Neuronal stem cell (in vitro differentiated cells): ENCODE results near the gene CEBPE.

ENCODE experiments used
- DNase-seq: peaks from one replicate; pipeline ENCODE4 v3.0.0-alpha.2; 2013; ENCODE audit warnings: low spot score
- H2AFZ ChIP-seq: one replicate; pipeline ENCODE4 v1.6.1; 2013; ENCODE audit warnings: mild to moderate bottlenecking, low read length, inconsistent platforms
- H2AK5ac ChIP-seq: 2 replicates; pipeline ENCODE4 v1.6.1; 2013; ENCODE audit warnings: low read depth, mild to moderate bottlenecking, inconsistent platforms, low read length, moderate library complexity, mixed read lengths
- H2BK120ac ChIP-seq: 2 replicates; pipeline ENCODE4 v1.6.1; 2013; ENCODE audit warnings: low read depth, mild to moderate bottlenecking, inconsistent platforms, low read length, moderate library complexity, mixed read lengths
- H2BK12ac ChIP-seq: one replicate; pipeline ENCODE4 v1.6.1; 2013; ENCODE audit warnings: low read length, inconsistent platforms
- H2BK15ac ChIP-seq: 2 replicates; pipeline ENCODE4 v1.6.1; 2013; ENCODE audit warnings: mild to moderate bottlenecking, low read length, inconsistent platforms, mixed read lengths
- H2BK5ac ChIP-seq: one replicate; pipeline ENCODE4 v1.6.1; 2013; ENCODE audit warnings: inconsistent platforms, mild to moderate bottlenecking, low read length, moderate library complexity
- H3K14ac ChIP-seq: one replicate; pipeline ENCODE4 v1.6.1; 2013; ENCODE audit warnings: low read length, inconsistent platforms
- H3K18ac ChIP-seq: 2 replicates; pipeline ENCODE4 v1.6.1; 2013; ENCODE audit warnings: low read length, inconsistent platforms
- H3K23ac ChIP-seq: 2 replicates; pipeline ENCODE4 v1.6.1; 2013; ENCODE audit warnings: low read depth, mild to moderate bottlenecking, mixed read lengths, low read length, inconsistent platforms; ENCODE audit not compliant: poor library complexity
- H3K27ac ChIP-seq: replicated peaks from 3 replicates; pipeline ENCODE4 v1.5.1; 2013; ENCODE audit warnings: low read length, inconsistent platforms
- H3K27me3 ChIP-seq, 3 experiments: 2 replicates each; pipeline ENCODE4 v1.6.1; 2013; ENCODE audit warnings: low read length in 3 of 3, mild to moderate bottlenecking in 2 of 3, inconsistent platforms in 1 of 3, low read depth in 1 of 3, mixed read lengths in 1 of 3, moderate library complexity in 1 of 3; ENCODE audit not compliant: control insufficient read depth in 3 of 3, insufficient read depth in 3 of 3
- H3K36me3 ChIP-seq, 2 donors: replicated peaks in 1 of 2; 2 replicates each; pipeline ENCODE4 v1.6.1; 2013; ENCODE audit warnings: low read length in 2 of 2; ENCODE audit not compliant: control insufficient read depth in 2 of 2, insufficient read depth in 2 of 2
- H3K4ac ChIP-seq: 2 replicates; pipeline ENCODE4 v1.6.1; 2013; ENCODE audit warnings: inconsistent platforms, mild to moderate bottlenecking, low read length, moderate library complexity
- H3K4me1 ChIP-seq, 2 donors: 1 replicate in 1 of 2; 2 replicates in 1 of 2; pipeline ENCODE4 v1.6.1; 2013; ENCODE audit warnings: low read length in 2 of 2, low read depth in 1 of 2; ENCODE audit not compliant: control insufficient read depth in 2 of 2, insufficient read depth in 1 of 2
- H3K4me2 ChIP-seq: one replicate; pipeline ENCODE4 v1.6.1; 2013; ENCODE audit warnings: mild to moderate bottlenecking, low read length, inconsistent platforms; ENCODE audit not compliant: insufficient read depth, poor library complexity, severe bottlenecking
- H3K4me3 ChIP-seq, 2 donors: 2 replicates each; pipeline ENCODE4 v1.5.1; 2013; ENCODE audit warnings: low read length in 2 of 2, mild to moderate bottlenecking in 2 of 2, inconsistent platforms in 1 of 2, moderate library complexity in 1 of 2
- H3K79me1 ChIP-seq: one replicate; pipeline ENCODE4 v1.6.1; 2013; ENCODE audit warnings: low read depth, mild to moderate bottlenecking, inconsistent platforms, low read length, moderate library complexity
- H3K9ac ChIP-seq: one replicate; pipeline ENCODE4 v1.6.1; 2013; ENCODE audit warnings: mild to moderate bottlenecking, low read depth, low read length, inconsistent platforms; ENCODE audit not compliant: poor library complexity
- H3K9me3 ChIP-seq, 2 donors: replicated peaks in 1 of 2; 2 replicates each; pipeline versions ENCODE3 to v1.6.1; 2013; ENCODE audit warnings: low read length in 2 of 2, mild to moderate bottlenecking in 2 of 2, inconsistent platforms in 1 of 2, low read depth in 1 of 2, mixed read lengths in 1 of 2, moderate library complexity in 1 of 2; ENCODE audit not compliant: control insufficient read depth in 2 of 2, insufficient read depth in 1 of 2
- H4K8ac ChIP-seq: one replicate; pipeline ENCODE4 v1.6.1; 2013; ENCODE audit warnings: low read depth, mild to moderate bottlenecking, inconsistent platforms, low read length, moderate library complexity
- H4K91ac ChIP-seq: one replicate; pipeline ENCODE4 v1.6.1; 2013; ENCODE audit warnings: low read length, low read depth, mild to moderate bottlenecking, inconsistent platforms; ENCODE audit not compliant: poor library complexity
- WGBS, 2 donors: extraction: QIAGEN DNeasy Blood & Tissue Kit; methylation state at CpG; one replicate each; pipeline ENCODE4 v1.1.7; 2013; ENCODE audit warnings: missing lambda C conversion rate in 2 of 2, mixed read lengths in 1 of 2; ENCODE audit not compliant: insufficient read length in 2 of 2, insufficient replicate concordance in 1 of 2; ENCODE audit errors: extremely low coverage in 2 of 2; 5-methylcytosine and 5-hydroxymethylcytosine counted together

The CEBPE gene

DNA sequence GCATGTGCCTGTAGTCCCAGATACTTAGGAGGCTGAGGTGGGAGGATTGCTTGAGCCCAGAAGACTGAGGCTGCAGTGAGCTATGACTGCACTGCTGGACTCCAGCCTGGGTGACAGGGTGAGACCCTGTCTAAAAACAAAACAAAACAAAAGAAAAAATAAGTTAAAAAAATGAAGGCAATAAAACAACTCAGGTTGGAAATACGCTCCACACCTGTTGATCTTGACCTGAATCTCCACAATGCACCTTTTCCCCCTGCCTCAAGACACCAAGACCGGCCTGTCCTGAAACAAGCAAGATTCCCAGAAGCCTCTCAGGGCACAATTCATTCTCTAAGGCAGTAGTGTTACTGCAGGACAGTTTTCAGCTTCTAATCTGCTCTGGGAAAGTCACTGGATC lies 20.8 kb upstream of the CEBPE start:
- H3K9me3 ChIP-seq: no peaks in the 10 kb centered on the region
- H2AFZ ChIP-seq: no peak overlapping the region
- WGBS, 2 donors: no CpG with 5 or more reads among the region's 2 CpGs

DNA sequence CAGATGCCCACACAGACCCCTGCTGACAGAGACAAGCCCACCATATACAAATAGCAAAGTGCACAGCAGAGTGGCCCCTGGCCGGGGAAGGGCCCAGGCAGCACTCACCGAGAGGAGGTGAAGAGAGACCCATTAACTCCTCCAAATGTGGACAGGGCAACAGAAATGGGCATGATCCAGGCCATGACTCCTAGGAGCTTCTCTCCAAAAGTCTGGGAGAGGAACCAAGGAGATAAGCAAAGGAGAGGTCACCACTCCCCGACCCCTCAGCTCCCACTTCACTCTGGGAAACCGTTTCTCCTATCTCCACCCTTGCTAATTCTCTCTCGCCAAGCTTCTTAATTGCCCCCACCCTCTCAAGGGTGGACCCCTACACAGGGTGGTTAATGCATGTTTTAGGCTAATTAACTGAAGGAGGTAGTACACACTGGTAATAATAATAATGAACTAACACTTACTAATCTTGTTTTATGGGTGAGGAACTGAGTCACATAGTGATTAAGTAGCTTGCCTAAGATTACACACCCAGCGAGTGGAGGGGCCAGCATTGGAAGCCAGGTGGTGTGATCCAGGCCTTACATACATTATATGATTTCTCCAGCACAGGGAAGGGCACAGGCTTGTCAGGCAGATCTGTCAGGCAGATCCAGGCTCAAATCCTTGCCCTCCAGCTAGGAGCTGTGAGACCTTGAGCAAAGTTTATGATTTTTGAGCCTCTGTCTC lies 18.9 kb upstream of the CEBPE start:
- no CpG with 5 or more reads among the region's 6 CpGs for WGBS, 2 donors
- H3K27me3 ChIP-seq: no peaks in the 10 kb centered on the region

More for the DNA sequence above, 20.8 kb upstream of the CEBPE start:
- no peaks in the 10 kb centered on the region for H3K27me3 ChIP-seq
- no peak overlapping the region for H2BK120ac ChIP-seq
- H3K4me2 ChIP-seq: no peak overlapping the region
- no peak overlapping the region for H3K4ac ChIP-seq
- H3K4me3 ChIP-seq: no peak overlapping the region
- no peak overlapping the region for H4K91ac ChIP-seq
- no peak overlapping the region for H3K27ac ChIP-seq
- H4K8ac ChIP-seq: no peak overlapping the region
- no peak overlapping the region for H2AK5ac ChIP-seq
- H2BK15ac ChIP-seq: no peak overlapping the region
- DNase-seq: no peak
- no peaks in the 10 kb centered on the region for H3K4me1 ChIP-seq
- no peak overlapping the region for H3K9ac ChIP-seq
- H2BK5ac ChIP-seq: no peak overlapping the region
- no peaks in the 10 kb centered on the region for H3K79me1 ChIP-seq
- no peak overlapping the region for H2BK12ac ChIP-seq
- H3K36me3 ChIP-seq: peaks cover 0 to 29% of the 10 kb centered on the region in 2 donors
- no peak overlapping the region for H3K23ac ChIP-seq
- no peak overlapping the region for H3K18ac ChIP-seq
- no peak overlapping the region for H3K14ac ChIP-seq

DNA sequence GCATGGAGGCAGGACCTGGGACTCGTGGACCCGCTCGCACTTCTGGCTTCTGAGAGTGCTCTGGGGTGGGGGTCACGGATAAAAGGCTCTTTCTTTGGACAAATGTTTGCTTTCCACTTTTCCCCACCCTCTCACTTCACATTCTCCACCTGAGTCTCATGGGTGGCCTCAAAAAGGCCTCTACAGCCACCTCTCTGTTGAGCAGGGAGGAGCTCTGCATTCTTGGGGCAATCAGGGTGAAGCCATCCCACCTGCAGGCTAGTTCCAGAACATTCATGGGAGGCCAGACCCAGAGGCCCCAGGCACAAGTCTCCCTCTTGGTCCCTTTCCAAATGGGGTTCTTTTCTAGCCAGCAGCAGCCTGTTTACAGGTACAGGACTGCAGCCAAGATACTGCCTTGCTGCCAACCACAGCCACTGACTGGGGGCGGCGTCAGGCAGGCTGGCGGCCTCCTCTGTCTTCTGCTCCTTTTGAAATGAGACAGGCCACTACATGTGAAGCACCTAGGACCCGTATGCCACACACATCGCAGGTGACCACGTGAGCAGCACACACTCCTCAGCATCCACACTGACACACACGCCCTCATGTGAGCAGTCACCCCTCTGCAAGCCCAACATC lies 18.2 kb upstream of the CEBPE start:
- Histone ChIP-seq H4K91ac (peak overlapping the region; percentile 53), H3K4me3 (peak overlapping the region in 1 of 2 donors; percentile 25), H3K4me1 (no peaks in the 10 kb centered on the region), H2AK5ac (no peak overlapping the region), H2BK5ac (no peak overlapping the region), H2BK120ac (no peak overlapping the region), H2BK12ac (peak overlapping the region; percentile 58), H3K4me2 (no peak overlapping the region), H3K27me3 (no peaks in the 10 kb centered on the region), H2BK15ac (no peak overlapping the region), H3K4ac (no peak overlapping the region), H3K23ac (peak overlapping the region; percentile 25), H3K36me3 (peaks cover 0 to 23% of the 10 kb centered on the region in 2 donors), H3K9ac (no peak overlapping the region), H3K14ac (peak overlapping the region; percentile 82), H4K8ac (no peak overlapping the region), H3K79me1 (no peaks in the 10 kb centered on the region), H2AFZ (no peak overlapping the region), H3K18ac (peak overlapping the region; percentile 35), H3K9me3 (no peaks in the 10 kb centered on the region), H3K27ac (no peak overlapping the region)
- DNase-seq: no peak
- WGBS, 2 donors: no CpG with 5 or more reads among the region's 11 CpGs

More for the DNA sequence above, 18.9 kb upstream of the CEBPE start:
- Histone ChIP-seq H3K4me1 (no peaks in the 10 kb centered on the region), H3K18ac (no peak overlapping the region), H3K79me1 (no peaks in the 10 kb centered on the region), H3K14ac (peak overlapping the region; percentile 82), H3K4me3 (no peak overlapping the region), H2BK15ac (no peak overlapping the region), H2AFZ (no peak overlapping the region), H2BK120ac (no peak overlapping the region), H3K9me3 (no peaks in the 10 kb centered on the region), H4K91ac (no peak overlapping the region), H3K36me3 (peaks cover 0 to 27% of the 10 kb centered on the region in 2 donors), H2AK5ac (no peak overlapping the region), H2BK12ac (no peak overlapping the region), H3K9ac (no peak overlapping the region), H3K23ac (peak overlapping the region; percentile 25), H3K4ac (no peak overlapping the region), H4K8ac (no peak overlapping the region), H3K4me2 (no peak overlapping the region), H3K27ac (no peak overlapping the region), H2BK5ac (no peak overlapping the region)
- no peak for DNase-seq

DNA sequence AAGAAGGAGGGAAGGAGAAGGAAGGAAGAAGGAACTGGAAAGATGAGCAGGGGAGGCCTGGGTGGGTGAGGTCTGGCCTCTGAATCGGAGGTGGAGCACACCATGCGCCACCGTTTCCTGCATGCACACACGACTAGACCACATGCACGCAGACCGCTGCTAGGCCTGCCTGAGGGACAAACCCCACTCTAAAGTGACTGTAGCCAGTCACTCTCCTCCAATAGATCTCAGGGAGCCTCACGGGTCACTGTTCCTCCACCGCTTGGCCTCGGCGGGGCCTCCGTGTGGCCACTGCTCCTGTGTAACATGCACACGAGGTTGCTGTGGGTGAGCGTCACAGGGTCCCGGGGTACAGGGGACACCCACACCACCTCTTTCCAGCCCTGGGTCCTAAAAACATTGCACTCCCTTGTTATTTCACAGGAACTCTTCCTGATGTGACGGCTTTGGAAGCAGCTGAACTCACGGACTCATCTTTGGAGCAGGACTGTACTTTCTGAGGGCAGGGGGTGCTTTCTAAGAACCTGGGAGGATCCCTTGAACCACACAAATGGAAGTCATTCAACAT lies 17.6 kb upstream of the CEBPE start:
- no peak overlapping the region for H2AFZ ChIP-seq
- H2BK15ac ChIP-seq: no peak overlapping the region
- H3K4ac ChIP-seq: no peak overlapping the region
- H3K4me1 ChIP-seq: no peaks in the 10 kb centered on the region
- H2BK12ac ChIP-seq: no peak overlapping the region
- H3K4me2 ChIP-seq: no peak overlapping the region
- H2AK5ac ChIP-seq: no peak overlapping the region
- H3K18ac ChIP-seq: peak overlapping the region; percentile 27
- WGBS, 2 donors: no CpG with 5 or more reads among the region's 16 CpGs
- H2BK120ac ChIP-seq: no peak overlapping the region
- peaks cover 0 to 23% of the 10 kb centered on the region in 2 donors for H3K36me3 ChIP-seq
- no peak for DNase-seq
- no peaks in the 10 kb centered on the region for H3K79me1 ChIP-seq
- H3K9me3 ChIP-seq: no peaks in the 10 kb centered on the region
- H3K23ac ChIP-seq: peak overlapping the region; percentile 75
- no peak overlapping the region for H3K27ac ChIP-seq
- H3K14ac ChIP-seq: no peak overlapping the region
- H3K9ac ChIP-seq: peak overlapping the region; percentile 37
- H3K27me3 ChIP-seq: no peaks in the 10 kb centered on the region
- H4K91ac ChIP-seq: no peak overlapping the region
- peak overlapping the region; percentile 65 for H4K8ac ChIP-seq
- no peak overlapping the region for H2BK5ac ChIP-seq
- no peak overlapping the region for H3K4me3 ChIP-seq
